CD4-positive, alpha-beta T cell treated with Interleukin-1 beta for 1 hour (primary cell): Measurements from ENCODE around the gene CLSTN2.

Experiments used
- DNase-seq, 2 donors: peaks; one replicate each; pipeline ENCODE4 v3.0.0-alpha.2; 2020 to 2022

Gene CLSTN2

GRCh38 chr3:140097874-140098635 is 163.1 kb downstream of the CLSTN2 start:
- DNase-seq: no peak

GRCh38 chr3:140100479-140100878 is 165.5 kb downstream of the CLSTN2 start:
- no peak for DNase-seq

GRCh38 chr3:140103166-140103565 is 168.2 kb downstream of the CLSTN2 start:
- no peak for DNase-seq

- DNase-seq: no peak
These were observed 169.1 kb downstream of the CLSTN2 start for GRCh38 chr3:140103986-140104645.

GRCh38 chr3:140113996-140114788 is 179.2 kb downstream of the CLSTN2 start:
- no peak for DNase-seq

- DNase-seq: no peak
These were observed 179.8 kb downstream of the CLSTN2 start for GRCh38 chr3:140114789-140115080.

- DNase-seq: no peak
These were observed 182.1 kb downstream of the CLSTN2 start for GRCh38 chr3:140117096-140117526.

- DNase-seq: no peak
These were observed 187.2 kb downstream of the CLSTN2 start for GRCh38 chr3:140122183-140122582.

GRCh38 chr3:140128217-140128616 is 193.2 kb downstream of the CLSTN2 start:
- DNase-seq: no peak

- no peak for DNase-seq
These were observed 193.6 kb downstream of the CLSTN2 start for GRCh38 chr3:140128631-140129030.

GRCh38 chr3:140129768-140130284 is 194.8 kb downstream of the CLSTN2 start:
- DNase-seq: no peak

GRCh38 chr3:140131895-140132294 is 196.9 kb downstream of the CLSTN2 start:
- no peak for DNase-seq

- DNase-seq: no peak
These were observed 199.4 kb downstream of the CLSTN2 start for GRCh38 chr3:140134231-140134965.

- DNase-seq: no peak
These were observed 200.5 kb downstream of the CLSTN2 start for GRCh38 chr3:140135461-140135860.

- no peak for DNase-seq
These were observed 208.5 kb downstream of the CLSTN2 start for GRCh38 chr3:140143367-140144069.

- DNase-seq: no peak
These were observed 210.5 kb downstream of the CLSTN2 start for GRCh38 chr3:140145528-140145927.

- DNase-seq: no peak
These were observed 211.7 kb downstream of the CLSTN2 start for GRCh38 chr3:140146668-140147067.

GRCh38 chr3:140147965-140148490 is 213.0 kb downstream of the CLSTN2 start:
- no peak for DNase-seq

GRCh38 chr3:140148824-140149390 is 213.9 kb downstream of the CLSTN2 start:
- DNase-seq: no peak

- DNase-seq: no peak
These were observed 216.3 kb downstream of the CLSTN2 start for GRCh38 chr3:140151321-140151720.

- no peak for DNase-seq
These were observed 218.1 kb downstream of the CLSTN2 start for GRCh38 chr3:140152851-140153639.
